Rectal smooth muscle tissue (tissue), 1 donor: ENCODE results near the gene FTH1.

Experiments
- H3K27ac ChIP-seq: one replicate; pipeline ENCODE4 v1.7.0; 2013; ENCODE audit warnings: low read depth, low read length, inconsistent platforms
- H3K27me3 ChIP-seq: one replicate; pipeline ENCODE4 v1.7.0; 2013; ENCODE audit warnings: low read length; ENCODE audit not compliant: control insufficient read depth, insufficient read depth
- H3K36me3 ChIP-seq: one replicate; pipeline ENCODE4 v1.7.0; 2013; ENCODE audit warnings: low read length; ENCODE audit not compliant: control insufficient read depth, insufficient read depth
- H3K4me1 ChIP-seq: one replicate; pipeline ENCODE4 v1.7.0; 2013; ENCODE audit warnings: low read length; ENCODE audit not compliant: control insufficient read depth, insufficient read depth
- H3K4me3 ChIP-seq: one replicate; pipeline ENCODE4 v1.7.0; 2013; ENCODE audit warnings: low read length
- H3K9ac ChIP-seq: one replicate; pipeline ENCODE4 v1.7.0; 2013; ENCODE audit warnings: low read length

The FTH1 gene

DNA sequence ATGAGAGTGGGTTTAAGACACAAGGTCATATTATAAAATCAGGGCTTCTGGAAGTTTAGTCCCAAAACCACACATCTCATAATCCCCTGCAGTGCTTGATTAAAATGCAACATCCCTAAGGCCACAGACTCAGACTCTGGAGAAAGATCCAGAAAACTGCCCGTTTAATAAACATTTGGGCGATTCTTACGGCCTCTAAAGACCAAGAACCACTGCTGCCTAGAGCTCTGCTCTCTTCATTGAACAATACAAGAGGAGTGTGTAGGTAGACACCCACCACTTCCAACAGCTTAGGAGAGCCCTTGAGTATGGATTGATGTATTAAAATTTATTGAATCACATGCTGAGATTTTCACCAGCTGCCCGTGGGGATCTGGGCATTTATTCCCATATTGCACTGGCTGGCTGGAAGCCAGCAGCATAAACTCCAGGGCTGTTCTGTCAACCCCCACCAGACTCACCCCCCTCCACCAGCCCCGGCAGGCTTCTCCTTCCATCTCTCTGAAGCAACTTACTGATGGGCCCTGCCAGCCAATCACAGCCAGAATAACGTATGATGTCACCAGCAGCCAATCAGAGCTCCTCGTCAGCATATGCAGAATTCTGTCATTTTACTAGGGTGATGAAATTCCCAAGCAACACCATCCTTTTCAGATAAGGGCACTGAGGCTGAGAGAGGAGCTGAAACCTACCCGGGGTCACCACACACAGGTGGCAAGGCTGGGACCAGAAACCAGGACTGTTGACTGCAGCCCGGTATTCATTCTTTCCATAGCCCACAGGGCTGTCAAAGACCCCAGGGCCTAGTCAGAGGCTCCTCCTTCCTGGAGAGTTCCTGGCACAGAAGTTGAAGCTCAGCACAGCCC is 18.0 kb downstream of the FTH1 start:
- H3K9ac ChIP-seq: no peak overlapping the region
- H3K36me3 ChIP-seq: no peaks in the 10 kb centered on the region
- peak overlapping the region; percentile 30 for H3K27ac ChIP-seq
- peaks cover 2% of the 10 kb centered on the region for H3K27me3 ChIP-seq
- H3K4me1 ChIP-seq: no peaks in the 10 kb centered on the region
- no peak overlapping the region for H3K4me3 ChIP-seq

DNA sequence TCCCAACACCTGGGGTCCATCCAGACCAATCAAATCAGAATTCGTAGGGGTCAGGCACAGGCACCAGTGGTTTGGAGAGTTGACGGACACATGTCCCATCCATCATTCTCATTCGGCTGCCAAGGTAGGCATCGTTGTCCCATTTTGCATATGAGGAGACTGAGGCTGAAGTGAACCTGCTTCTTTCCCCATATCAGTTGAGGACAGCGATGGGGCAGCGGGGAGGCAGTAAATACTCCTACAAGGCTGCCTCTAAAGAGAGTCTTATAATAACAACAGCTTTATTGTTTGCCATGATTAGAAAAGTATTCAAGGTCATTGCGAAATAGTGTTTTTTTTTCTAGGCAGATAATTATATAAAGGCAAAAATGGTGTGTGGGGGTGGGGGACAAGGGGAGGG is 18.9 kb downstream of the FTH1 start:
- H3K27me3 ChIP-seq: peaks cover 2% of the 10 kb centered on the region
- H3K27ac ChIP-seq: no peak overlapping the region
- H3K9ac ChIP-seq: no peak overlapping the region
- H3K4me3 ChIP-seq: no peak overlapping the region
- H3K4me1 ChIP-seq: no peaks in the 10 kb centered on the region
- H3K36me3 ChIP-seq: no peaks in the 10 kb centered on the region

DNA sequence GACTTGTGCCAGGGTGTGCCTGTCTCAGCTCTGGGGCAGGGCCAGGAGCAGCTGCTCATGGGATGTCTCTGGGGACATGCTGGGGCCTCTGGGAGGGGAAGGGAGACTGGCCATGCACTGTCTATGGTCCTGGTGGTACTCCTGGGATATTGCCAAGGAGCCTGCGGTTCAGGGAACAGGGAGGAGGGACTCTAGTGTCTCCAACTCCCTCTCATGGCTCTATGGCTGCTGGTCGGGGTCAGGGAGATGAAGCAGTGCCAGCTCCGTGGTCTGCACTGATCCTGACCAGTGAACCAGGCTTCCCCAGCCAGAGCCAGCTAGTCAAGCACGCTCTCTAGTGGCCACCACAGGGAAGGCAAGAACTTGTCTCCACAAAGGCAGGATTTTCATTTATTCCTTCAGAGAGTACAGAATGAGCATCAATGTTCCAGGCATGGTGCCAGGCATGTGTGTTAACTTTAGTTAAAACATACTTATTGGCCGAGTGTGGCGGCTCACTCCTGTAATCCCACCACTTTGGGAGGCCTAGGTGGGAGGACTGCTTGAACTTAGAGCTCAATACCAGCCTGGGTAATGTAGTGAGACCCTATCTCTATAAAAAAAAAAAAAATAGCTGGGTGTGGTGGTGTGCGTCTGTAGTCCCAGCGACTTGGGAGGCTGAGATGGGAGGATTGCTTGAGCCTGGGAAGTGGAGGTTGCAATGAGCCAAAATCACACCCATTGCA is 19.8 kb downstream of the FTH1 start:
- Histone ChIP-seq H3K27ac (no peak overlapping the region), H3K36me3 (no peaks in the 10 kb centered on the region), H3K4me3 (no peak overlapping the region), H3K4me1 (no peaks in the 10 kb centered on the region), H3K9ac (no peak overlapping the region), H3K27me3 (peaks cover 2% of the 10 kb centered on the region)

DNA sequence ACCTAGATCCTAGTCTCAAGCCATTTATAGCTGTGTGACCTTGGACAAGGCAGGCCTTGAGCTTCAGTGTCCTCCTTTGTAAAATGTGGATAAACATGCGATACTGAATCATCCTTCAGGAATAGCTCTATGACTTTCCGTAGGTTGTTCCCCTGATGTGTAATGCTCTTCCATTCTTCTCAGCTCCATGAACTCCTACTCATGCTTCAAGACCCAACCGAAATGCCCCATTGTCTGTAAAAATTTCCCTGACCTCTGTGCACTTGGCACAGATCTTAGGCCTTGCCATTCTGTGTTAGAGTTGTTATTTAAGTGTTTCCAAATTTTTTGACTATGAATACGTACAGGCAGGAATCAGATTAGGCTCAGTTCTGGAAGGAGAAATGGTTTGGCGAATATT is 20.5 kb downstream of the FTH1 start:
- peaks cover 2% of the 10 kb centered on the region for H3K27me3 ChIP-seq
- H3K27ac ChIP-seq: no peak overlapping the region
- no peak overlapping the region for H3K9ac ChIP-seq

DNA sequence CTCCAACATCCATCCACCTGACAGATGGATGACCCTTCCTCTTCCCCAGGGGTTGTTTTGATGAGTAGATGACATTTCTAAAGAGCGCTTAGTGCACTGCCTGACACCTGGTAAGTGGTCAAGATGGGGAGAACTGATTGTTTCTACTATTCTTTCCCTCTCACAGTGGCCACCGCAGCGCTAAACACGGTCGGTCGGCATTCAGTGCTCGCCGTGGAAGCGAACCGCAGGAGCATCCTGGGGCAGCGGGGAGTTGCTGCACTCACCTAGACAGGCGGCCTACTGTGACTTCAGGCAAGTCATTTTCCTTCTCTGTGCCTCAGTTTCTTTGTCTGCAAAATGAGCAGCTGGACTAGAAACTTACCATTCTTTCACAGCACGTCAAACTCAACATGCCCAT is 22.2 kb downstream of the FTH1 start:
- Histone ChIP-seq H3K4me3 (no peak overlapping the region), H3K9ac (no peak overlapping the region), H3K4me1 (no peaks in the 10 kb centered on the region), H3K27me3 (peaks cover 2% of the 10 kb centered on the region), H3K36me3 (no peaks in the 10 kb centered on the region), H3K27ac (no peak overlapping the region)

More for the DNA sequence above, 20.5 kb downstream of the FTH1 start:
- Histone ChIP-seq H3K36me3 (no peaks in the 10 kb centered on the region), H3K4me3 (no peak overlapping the region), H3K4me1 (no peaks in the 10 kb centered on the region)

DNA sequence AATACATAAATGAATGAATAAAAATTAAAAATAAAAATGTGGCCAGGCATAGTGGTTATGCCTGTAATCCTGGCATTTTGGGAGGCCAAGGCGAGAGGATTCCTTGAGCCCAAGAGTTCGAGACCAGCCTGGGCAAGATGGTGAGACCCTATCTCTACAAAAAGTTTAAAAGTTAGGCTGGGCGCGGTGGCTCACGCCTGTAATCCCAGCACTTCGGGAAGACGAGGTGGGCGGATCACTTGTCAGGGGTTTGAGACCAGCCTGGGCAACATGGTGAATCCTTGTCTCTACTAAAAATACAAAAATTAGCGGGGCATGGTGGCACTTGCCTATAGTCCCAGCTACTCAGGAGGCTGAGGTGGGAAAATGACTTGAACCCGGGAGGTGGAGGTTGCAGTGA is 27.0 kb downstream of the FTH1 start:
- H3K4me1 ChIP-seq: no peaks in the 10 kb centered on the region
- H3K27me3 ChIP-seq: no peaks in the 10 kb centered on the region
- no peak overlapping the region for H3K27ac ChIP-seq
- no peak overlapping the region for H3K9ac ChIP-seq
- no peaks in the 10 kb centered on the region for H3K36me3 ChIP-seq
- H3K4me3 ChIP-seq: no peak overlapping the region

DNA sequence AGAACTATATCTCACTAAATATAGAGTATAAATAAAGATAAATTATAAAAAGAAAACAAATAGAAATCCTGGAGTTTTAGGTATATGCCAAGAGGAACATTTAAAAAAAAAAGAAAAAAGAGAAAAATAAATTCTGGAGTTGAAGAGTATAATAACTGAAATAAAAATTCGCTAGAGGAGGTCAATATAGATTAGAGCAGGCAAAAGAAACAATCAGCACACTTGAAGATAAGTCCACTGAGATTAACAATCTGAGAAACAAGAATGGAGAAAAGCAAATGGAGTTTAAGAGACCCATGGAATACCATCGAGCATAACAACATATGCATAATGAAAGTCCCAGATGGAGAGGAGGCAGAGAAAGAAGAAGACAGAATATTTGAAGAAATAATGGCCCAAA is 31.6 kb downstream of the FTH1 start:
- H3K36me3 ChIP-seq: no peaks in the 10 kb centered on the region
- H3K4me1 ChIP-seq: no peaks in the 10 kb centered on the region
- no peak overlapping the region for H3K9ac ChIP-seq
- H3K4me3 ChIP-seq: no peak overlapping the region
- no peak overlapping the region for H3K27ac ChIP-seq
- no peaks in the 10 kb centered on the region for H3K27me3 ChIP-seq

DNA sequence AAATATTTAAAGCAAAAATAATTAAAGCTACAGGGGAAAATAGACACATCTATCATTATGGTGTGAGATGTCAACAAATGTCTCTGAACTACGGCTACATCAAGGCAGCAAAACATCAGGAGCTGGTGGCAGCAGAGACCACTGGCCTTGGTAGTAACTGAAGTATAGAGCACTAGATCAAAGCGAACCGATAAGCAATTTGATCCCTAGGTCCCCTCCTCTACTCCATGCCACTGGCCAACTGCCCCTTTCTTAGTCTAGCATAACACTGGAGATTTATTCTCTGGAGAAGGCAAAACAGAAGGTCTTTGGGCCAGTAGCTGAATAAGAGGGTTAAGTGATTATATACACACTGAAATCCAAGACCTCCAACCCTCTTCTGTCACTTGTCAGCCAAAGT is 36.5 kb downstream of the FTH1 start:
- Histone ChIP-seq H3K4me3 (no peak overlapping the region), H3K27ac (no peak overlapping the region), H3K4me1 (no peaks in the 10 kb centered on the region), H3K36me3 (no peaks in the 10 kb centered on the region), H3K27me3 (no peaks in the 10 kb centered on the region), H3K9ac (no peak overlapping the region)

DNA sequence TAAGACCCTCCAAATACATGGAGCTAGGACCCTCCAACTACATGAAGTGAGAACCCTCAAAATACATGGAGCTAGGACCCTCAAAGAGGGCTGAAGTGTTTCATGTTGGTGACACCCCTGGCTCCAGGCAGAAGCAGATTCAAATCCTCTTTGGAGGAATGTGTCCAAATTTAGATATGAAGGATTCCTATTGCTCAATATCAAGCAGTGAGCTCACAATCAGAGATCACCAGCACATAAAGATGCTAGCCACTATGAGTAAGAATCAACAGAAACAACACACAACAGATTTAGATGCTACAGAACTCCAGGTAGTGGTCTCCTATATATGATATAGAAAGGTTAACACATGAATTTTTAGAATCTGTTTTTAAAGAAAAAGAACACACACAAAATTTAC is 38.8 kb downstream of the FTH1 start:
- no peaks in the 10 kb centered on the region for H3K36me3 ChIP-seq
- H3K4me1 ChIP-seq: no peaks in the 10 kb centered on the region
- no peaks in the 10 kb centered on the region for H3K27me3 ChIP-seq
- H3K9ac ChIP-seq: no peak overlapping the region
- H3K27ac ChIP-seq: no peak overlapping the region
- no peak overlapping the region for H3K4me3 ChIP-seq

DNA sequence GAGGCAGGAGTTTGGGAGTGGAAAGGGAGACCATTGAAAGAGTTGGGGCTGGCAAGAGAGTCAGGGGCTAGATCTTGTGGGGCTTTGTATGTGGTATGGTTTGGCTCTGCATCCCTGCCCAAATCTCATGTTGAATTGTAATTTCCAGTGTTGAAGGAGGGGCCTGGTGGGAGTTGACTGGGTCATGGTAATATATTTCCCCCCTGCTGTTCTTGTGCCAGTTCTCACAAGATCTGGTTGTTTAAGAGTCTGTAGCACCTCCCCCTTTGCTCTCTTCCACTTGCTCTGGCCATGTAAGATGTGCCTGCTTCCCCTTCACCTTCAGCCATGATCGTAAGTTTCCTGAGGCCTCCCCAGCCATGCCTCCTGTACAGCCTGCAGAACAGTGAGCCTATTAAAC is 39.9 kb downstream of the FTH1 start:
- no peak overlapping the region for H3K4me3 ChIP-seq
- peaks cover 4% of the 10 kb centered on the region for H3K4me1 ChIP-seq
- H3K9ac ChIP-seq: no peak overlapping the region
- no peak overlapping the region for H3K27ac ChIP-seq
- H3K27me3 ChIP-seq: no peaks in the 10 kb centered on the region
- no peaks in the 10 kb centered on the region for H3K36me3 ChIP-seq

DNA sequence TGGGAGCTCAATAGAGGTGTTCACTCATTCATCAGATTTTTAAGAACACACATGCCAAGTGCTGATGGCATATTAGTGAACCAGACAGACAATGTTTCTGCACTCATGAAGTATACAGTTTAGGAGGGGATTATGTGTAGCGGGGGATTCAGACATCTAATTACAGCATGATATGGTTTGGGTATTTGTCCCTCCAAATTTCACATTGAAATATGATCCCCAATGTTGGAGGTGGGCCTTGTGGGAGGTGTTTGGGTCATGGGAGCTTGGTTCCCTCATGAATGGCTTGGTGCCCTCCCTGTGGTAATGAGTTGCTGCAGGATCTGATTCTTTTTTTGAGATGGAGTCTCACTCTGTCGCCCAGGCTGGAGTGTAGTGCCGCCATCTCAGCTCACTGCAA is 41.2 kb downstream of the FTH1 start:
- H3K36me3 ChIP-seq: no peaks in the 10 kb centered on the region
- peaks cover 4% of the 10 kb centered on the region for H3K4me1 ChIP-seq
- H3K27me3 ChIP-seq: no peaks in the 10 kb centered on the region
- H3K9ac ChIP-seq: no peak overlapping the region
- no peak overlapping the region for H3K27ac ChIP-seq
- no peak overlapping the region for H3K4me3 ChIP-seq

DNA sequence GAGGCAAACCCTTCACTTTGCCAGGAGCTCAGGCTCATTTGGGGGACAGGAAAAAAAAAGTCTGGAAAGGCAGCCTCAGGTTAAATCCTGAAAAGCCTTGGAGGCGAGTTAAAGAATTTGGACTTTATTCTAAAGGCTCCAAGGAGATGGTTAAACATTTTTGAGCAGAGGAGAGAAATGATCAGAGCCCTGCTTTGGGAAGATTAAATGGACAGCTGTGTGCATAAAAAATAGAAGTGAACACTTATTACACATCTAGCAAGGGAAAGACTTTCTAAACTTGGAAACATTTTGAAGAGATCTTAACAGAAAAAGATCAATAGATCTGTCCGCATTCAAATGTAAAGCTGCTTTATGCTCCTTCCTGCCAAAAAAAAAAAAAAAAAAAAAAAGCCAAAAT is 41.7 kb downstream of the FTH1 start:
- Histone ChIP-seq H3K27me3 (no peaks in the 10 kb centered on the region), H3K36me3 (no peaks in the 10 kb centered on the region), H3K27ac (no peak overlapping the region)

DNA sequence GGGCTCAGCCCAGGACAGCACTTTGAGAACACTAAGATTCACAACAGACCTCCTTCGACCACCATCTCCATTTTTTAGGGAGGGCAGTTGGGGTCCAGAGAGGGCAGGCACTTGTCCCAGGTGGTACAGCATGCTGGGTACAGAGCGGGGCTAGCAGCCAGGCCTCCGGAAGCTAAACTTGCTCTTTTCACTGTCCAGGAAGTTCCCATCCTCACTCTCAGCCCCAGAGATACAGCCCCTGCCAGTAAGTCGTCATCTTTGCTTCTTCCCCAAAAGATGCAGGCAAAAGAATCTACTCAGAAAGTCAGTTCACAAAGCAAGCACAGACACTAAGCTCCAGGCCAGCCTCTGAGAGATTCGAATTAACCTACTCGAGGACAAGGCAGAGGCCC is 43.4 kb downstream of the FTH1 start:
- peak overlapping the region; percentile 84 for H3K27ac ChIP-seq
- H3K4me1 ChIP-seq: peaks cover 4% of the 10 kb centered on the region
- no peaks in the 10 kb centered on the region for H3K36me3 ChIP-seq
- H3K27me3 ChIP-seq: peaks cover 3% of the 10 kb centered on the region
- H3K4me3 ChIP-seq: no peak overlapping the region
- no peak overlapping the region for H3K9ac ChIP-seq

More for the DNA sequence above, 41.7 kb downstream of the FTH1 start:
- H3K4me1 ChIP-seq: peaks cover 4% of the 10 kb centered on the region
- no peak overlapping the region for H3K4me3 ChIP-seq
- no peak overlapping the region for H3K9ac ChIP-seq
